ENCODE measurements around the gene SLC25A5.

GRCh38 chrX:119419146-119419545 lies 49.1 kb upstream of the SLC25A5 start:
- TF ChIP-seq POLR2A (IDR thresholded peaks at IDR 0.05): no peak
- no peak for TF ChIP-seq CTCF (IDR thresholded peaks at IDR 0.05)

Measured in Peyer's patch (tissue), 4 donors.